Measurements from ENCODE around the gene TAC3.
"Not testable (repeated sequence)": the region's sequence is repeated elsewhere in the genome, so short reads cannot be mapped to it uniquely, and the experiment has no call there.

TAC3 gene

DNA sequence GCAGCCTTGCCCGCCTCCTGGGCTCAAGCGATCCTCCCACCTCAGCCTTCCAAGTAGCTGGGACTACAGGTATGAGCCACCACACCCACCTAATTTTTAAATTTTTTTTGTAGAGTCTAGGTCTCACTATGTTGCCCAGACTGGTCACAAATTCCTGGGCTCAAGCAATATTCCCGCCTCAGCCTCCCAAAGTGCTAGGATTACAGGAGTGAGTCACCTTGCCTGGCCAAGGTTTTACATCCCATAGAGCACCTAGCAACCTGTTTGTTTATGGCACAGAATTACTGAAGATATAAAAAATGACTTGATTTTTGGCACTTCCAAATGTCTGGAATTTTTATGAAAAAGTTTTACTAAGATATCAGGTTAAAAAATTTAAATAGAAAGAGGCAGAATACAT is 17.1 kb upstream of the TAC3 start:
- peak; percentile 12 for DNase-seq

DNA sequence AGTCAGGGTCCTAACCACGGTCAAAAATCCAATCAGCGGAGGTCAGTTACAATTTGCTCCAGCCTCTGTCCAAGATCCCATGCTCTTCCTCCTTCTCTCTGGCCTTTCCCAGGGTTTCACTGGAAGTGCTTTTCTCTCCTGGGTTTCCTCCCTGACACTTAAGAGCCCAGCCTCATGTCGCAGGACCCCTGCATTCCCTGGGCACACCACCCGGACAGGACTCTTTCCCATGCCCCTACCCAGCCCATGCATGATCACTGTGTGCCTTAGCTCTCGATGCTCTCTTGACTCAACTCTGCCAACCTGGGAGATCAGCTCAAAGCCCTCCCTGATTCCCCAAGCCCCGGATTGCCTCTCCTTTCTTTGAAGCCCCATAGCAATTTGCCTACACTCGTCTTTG is 15.5 kb upstream of the TAC3 start:
- no peak for DNase-seq

DNA sequence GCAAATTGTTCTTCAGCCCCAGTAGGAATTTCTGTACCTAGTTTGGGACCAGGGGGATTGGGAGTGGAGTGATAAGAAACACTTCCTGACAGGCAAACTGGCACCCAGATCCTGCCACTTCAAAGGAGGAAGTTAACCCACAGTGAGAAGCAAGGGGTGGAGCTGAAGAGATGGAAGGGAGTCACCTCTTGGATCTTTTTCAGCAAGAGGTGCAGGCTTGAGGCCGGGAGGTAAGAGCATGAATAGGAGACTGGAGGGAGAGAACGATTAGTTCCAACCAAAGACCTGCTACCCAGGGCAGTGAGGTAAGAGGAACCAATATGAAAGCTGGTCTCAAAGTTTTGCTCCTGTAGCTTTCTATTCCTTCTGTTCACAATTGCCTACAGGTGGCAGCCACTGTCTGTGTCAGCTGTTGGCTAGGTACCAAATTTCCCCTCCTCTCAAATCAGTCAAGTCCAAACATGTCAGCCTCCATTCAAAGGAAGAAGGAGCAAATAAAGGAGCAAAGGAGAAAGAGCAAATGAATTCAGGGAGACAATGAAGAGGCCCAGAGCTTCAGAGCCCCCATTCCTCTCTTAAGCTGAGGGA is 14.9 kb upstream of the TAC3 start:
- DNase-seq: peak; percentile 56

DNA sequence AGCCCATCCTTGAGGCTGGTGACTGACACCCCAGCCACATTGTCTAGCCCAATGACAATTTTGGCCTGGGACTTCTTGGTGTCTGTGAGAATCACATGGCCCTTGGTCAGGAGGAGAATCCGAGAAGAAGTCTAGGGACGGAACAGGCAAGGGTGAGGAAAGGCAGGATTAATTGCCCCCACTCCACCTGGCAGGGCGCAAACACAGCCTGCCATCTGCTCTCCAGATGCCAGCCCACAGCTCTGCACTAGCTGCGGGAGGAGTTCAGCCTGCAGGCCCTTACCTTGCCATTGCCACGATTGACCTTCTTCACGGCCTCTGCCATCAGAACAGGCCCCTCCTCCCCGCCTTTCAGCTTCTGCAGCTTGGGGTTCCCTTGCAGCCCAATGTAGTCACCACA is 13.1 kb upstream of the TAC3 start:
- no peak for DNase-seq

DNA sequence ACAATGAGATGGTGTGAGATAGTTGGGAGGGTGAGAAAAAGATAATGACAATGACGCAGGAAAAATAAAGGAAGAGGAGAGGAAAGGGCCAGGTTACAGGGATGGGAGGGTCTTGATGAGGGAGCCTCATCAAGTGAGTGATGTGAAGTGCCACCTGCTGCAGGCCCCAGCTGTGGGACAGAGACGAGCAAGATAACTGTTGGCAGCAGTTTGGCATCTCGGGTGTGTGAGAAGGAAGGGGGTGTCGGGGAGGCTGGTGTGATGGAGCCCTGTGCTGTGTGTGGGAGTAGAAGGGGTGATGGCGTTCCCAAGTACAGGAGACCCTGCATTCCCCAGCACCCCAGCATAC is 11.4 kb upstream of the TAC3 start:
- DNase-seq: no peak

DNA sequence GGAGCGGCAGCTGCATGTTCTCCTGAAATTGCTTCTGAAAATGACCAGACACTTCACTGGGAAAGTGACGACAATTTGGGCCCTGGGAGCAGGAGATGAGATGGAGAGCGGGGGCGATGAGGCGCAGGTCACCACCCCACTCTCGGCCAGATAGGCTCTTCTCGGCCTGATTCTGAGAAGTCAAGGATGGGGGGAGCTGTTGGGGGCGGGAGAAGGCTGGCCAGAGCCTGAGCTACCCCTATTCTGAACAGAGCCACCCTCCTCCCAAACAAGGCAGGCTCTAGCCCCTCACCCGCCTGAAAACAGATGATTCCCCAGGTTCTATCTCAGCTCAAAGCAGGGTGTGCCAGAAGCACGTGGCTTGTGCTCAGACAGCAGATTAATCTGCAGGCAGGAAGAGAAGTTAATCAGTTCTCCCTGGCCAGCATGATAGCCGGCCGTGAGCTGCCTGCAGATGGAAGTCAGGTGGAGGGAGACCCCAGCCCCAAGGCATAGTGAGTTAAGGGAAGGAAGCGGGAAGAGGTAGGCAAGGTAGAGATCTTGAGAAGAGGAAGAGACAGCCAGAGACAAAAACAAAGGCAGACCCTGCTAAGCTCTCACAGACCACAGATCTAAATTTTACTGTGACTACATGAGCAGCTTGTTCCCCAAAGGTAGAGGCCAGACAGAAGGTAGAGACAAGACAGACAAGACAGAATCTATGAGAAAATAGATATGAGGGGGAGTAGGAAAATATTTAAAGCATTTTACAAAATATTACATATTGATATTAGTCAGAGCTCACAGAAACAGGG is 10.9 kb upstream of the TAC3 start:
- no peak for DNase-seq

DNA sequence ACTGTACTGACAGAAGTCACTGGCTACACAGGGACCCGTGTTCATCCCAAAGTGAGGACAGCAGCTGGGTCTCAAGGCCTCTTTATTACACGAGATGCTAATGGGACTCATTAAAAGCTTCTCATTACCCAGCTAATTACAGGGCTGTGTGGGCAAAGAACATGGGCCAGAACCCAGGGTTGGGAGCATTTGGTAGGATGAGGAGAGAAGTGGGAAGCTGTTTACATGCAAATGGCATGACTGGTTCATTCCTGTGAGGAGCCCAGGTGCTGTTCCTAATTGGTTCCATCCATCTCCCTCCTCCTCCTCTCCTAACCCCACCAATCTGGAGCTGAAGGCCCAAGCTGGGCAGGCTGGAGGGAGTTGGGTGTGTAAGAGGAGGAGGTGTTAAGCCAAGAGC is 8.9 kb upstream of the TAC3 start:
- DNase-seq: no peak

DNA sequence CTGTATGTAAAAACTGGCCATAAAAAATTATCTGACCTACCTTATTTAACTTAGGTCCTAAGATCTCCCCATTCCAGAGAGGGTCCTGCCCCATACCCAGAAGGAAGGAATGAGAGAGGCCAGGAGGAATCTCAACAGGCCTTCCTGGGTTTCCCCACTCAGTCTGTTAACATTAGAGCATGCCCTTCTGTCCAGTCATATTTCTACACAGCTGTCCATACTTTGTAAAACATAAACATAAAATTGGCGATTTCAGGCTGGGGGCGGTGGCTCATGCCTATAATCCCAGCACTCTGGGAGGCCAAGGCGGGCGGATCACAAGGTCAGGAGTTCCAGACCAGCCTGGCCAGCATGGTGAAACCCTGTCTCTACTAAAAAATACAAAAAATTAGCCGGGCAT is 6.0 kb upstream of the TAC3 start:
- DNase-seq: not testable (repeated sequence)

DNA sequence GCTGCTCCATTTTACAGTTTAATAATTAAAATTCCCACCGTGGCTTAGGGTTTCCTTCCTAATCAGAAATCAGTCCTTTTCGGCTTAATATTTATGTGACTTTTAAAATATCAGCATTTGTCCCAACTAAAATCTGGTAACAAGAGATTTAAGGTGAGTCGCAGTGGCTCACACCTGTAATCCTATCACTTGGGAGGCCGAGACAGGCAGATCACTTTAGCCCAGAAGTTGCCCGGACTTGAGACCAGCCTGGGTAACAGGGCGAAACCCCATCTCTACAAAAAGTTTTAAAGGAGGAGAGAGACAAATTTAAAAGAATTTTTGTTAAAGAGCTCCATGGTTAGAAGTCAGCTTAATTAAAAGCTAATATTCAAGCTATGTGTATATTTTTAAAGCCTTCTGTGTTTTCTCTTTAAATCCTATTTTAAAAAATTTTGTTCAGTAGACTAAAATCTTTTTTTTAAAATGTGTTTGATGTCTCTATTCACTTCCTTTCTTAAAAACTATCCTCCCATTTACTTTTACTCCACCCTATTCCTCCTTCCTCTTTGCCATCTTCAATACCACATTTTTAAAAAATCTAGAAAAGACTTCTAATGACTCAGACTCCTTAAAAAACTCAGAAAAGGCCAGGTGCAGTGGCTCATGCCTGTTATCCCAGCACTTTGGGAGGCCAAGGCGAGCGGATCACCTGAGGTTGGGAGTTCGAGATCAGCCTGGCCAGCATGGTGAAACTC is 3.8 kb upstream of the TAC3 start:
- no peak for DNase-seq

DNA sequence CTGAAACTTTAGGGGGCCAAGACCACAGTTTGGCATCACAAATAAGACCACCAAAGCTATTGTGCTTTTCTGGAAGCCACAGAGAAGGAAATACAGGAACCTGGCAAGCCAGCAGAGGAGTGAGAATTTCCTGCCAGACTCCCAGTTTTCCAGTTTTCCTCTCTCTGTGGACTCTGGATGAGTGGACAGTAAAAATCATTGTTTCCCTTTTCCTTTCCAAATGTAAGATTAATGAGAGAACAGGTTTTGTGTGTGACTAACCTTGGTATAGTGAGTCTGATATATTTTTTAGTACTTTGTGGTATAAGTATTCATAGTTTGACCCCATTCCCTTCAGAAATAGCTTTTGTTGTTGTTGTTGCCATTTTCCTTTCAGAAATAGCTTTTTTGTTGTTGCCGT is 2.6 kb upstream of the TAC3 start:
- DNase-seq: no peak

DNA sequence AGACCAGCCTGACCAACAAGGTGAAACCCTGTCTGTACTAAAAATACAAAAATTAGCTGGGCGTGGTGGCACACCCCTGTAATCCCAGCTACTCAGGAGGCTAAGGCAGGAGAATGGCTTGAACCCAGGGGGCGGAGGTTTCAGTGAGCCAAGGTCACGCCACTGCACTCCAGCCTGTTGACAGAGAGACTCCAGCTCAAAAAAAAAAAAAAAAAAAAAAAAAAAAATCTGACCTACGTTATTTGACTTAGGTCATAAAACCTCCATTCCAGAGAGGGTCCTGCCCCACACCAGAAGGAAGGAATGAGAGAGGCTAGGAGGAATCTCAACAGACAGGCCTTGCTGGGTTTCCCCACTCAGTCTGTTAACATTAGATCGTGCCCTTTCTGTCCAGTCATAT is 2.0 kb upstream of the TAC3 start:
- not testable (repeated sequence) for DNase-seq

DNA sequence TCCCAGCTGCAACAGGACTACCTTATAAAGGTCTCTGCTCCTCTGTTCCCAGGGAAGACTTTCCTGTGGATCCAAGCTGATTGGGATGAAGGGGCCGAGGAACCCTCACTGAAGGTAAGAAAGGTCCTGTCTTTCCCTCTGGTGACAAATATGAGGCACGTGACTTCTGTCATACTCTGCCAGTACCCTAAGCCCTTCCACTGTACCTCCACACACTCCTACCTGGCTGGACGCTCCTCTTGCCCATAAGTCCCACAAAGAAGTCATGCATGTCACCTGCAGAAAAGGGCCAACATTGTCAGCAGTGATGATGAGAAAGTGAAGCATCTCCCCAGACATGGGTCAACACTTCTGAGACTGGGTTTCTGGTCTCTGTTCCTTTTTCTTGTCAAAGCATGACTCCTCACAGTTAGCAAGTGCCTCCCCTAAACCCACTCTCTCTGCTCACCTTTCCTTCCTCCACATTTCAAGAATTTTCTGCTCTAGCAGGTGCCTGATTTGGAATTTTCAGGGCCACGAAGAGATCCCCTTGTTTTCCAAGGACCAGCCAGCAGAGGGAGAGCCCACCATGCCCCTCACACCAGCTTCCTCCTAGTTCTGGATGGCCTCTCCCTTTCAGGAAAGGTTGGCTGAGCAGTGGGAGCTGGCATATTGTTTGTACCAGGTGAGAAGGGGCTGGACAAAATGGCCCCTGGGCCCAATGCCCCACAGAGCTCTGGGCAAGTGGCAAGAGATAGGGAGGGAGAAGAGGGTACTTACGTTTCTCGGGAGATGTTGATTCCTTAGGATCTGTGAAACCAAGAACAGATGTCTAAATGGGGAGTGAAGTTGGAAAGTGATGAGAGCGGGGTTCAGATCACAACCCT is 3.5 kb downstream of the TAC3 start:
- DNase-seq: no peak

DNA sequence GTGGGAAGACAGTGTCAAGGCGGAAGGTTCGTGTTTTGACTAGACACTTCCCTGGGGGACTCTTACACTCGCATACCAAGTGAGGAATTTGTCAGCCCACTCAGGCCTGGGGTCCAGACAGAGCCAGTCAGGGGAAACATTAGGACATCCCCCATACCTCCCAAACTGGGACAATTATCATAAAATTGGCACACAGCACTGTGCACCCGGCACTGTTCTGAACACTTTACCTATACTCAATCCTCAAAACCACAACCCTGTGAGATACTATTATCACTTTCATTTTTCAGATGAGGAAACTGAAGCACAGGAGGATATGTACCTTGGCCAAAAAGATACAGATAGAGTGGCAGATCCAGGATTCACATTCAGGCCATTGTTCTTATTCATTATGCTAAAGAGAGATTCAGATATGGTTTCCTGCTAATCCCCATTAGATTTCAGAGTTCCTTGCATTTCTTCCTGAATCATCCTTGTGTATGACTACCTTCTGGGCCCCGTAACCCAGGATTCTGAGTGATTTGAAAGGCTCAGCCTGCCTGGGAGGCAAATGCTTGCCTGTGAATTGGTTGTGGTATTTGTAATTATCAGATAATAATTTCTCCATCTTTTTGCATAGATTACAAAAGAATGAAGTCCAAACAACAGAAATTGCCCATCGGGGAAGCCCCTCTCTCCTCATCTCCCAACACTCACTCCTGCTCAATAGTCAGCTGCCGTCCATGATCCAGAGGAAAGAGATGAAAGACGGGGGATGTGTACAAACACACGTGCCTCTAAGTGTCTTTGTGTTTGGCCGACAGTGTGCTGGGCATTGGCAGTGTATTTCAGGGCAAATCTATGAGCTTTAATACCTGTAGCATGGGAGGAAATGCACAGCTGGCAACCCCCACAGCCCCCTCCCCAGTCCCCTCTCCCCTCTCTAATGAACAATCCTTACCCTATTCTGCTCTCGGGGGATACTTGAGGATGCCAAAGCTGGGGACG is 4.6 kb downstream of the TAC3 start:
- DNase-seq: no peak

DNA sequence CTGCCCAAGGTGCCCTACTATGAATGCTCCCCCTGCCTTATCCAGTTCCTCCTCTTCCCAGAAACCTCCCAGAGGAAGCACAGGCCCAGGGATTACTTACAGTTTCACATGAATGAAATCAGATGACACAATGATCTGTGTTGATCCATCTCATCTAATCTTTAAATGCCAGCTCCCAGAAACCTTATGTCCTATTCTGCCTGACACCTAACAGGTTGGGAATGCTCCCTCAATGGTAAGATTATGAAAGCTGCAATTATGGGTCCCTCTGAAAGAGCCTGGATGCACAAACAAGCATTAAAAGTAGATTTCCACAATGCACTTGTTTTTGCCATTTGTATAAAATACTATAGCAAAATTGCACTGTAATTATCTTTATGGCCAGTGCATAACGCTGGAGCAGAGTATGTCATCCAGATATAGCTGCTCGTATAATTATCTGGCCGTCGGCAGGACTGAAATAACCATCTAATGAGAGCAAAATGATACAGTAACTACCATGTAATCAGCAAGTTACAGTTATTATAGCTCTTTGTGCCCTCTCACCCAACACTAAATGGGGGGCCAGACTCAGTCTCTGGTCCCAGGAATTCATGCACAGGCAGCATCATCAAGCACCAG is 5.6 kb downstream of the TAC3 start:
- no peak for DNase-seq

DNA sequence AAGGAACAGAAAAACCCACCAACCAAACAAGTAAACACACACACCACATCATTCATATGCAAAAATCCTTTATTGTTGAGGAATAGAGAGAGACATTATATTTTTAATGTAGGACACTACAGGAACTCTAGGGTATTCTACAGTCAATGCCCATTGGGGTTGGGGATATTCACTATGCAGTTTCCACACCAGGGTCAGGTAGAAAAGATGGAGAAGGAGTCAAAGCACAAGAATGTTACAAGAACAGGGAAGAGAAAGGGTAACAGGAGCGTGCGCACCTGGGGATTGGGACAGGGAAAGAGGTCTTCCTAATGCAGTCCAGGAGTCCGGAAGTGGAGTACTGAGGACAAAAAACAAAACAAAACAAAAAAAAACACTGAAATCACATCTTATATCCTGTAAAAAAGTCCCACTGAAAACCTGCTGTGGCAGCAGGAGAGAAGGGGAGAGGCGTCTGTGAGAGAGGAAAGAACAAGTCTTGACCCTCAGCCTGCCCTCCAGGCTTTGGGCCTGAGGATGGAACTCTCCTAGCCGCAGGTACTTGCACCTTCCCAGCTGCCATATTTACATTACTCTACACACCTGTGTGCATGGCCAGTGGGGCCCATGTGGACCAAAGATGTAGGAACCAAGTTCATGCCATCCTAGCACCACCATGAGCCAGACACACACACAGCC is 6.2 kb downstream of the TAC3 start:
- no peak for DNase-seq

DNA sequence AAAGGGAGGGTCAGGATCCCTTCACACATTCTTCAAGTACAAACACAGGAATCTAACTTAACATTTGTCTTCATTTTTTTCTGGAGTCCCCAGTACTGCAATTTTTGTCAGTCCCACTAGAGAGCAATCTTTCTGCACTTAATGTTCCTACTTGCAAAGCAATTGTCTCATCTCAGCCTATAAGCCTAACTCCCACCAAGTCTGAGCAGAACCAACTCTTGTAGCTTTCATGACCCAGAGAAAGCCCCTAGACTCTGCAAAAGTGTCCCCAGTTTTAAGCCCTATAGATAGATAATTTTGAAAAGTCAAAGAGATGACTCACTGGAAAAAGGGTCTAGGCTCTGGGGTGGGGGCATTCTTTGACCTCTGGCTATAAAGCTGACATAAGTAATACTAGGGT is 8.2 kb downstream of the TAC3 start:
- DNase-seq: peak; percentile 40

DNA sequence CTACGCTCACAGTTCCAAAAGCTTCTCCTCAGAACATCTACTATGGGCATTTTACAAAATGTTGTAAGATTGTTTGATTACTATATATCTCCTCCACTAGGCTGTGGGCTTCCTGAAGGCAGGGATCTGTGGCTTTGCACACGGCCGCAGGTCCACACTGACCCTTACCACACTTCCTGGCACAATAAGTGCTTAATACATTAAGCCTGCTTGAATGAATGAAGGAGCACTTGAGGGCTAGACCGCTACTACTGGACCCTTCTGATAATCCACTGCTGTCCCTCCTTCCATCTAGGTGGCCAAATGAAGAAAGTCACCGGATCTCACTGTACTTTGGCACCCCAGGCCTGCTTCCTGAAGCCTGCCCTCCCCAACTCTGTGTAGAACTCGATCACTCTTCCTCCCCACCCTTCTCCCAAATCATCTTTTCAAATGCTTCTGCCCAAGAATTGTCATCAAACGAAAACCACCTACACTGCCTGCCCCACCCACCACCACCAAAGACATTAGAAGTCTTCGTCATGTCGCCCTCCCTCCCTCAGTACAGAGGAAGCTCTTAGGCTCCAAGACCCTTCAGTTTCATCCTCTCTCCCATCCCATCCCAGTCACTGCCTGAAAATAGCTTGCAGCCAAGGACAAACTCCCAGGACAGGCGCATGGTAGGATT is 9.4 kb downstream of the TAC3 start:
- DNase-seq: no peak

DNA sequence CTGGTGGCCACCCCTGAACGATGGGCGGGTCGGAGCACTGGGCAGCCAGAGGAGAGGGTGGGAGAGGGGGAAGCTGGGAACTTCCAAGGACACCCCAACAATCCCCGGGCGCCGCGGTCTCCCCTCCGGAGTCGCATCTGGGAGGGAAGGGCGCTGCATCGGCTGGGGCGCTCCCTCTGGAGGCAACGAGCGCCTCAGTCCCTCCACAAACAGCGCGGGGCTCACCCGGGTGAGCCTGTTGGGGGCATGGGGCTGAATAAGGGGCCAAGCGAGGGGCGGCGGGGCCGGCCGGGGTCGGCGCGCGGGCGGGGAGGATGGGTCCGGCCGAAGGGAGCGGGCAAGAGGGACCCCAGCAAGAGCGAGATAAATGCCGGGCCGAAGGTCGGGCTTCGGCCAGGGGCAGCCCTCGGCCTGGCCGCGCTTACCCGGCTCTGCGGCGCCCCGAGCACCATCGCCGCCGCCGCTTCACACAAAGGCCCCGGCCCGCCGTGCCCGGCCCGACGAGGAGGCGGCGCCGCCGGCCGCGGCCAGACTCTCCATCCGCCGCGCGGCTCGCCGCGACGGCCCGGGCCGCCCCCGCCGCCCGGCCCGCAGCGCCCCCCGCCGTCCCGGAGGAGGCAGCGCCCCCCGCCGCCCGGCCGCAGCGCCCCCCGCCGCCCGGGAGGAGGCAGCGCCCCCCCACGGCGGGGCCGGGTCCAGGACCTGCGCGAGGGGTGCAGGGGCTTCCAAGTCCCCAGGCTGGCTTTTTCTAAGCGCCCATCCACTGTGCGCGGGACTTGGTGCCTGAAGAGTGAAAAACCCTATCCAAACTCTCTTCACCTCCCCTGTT is 10.1 kb downstream of the TAC3 start, which contains the start of gene ZBTB39:
ZBTB39 (minus strand) TSS at position 567 of the 829 bp plus-strand sequence. CDS start 1,629 bp downstream, outside the sequence.
- peak; percentile 43 for DNase-seq

DNA sequence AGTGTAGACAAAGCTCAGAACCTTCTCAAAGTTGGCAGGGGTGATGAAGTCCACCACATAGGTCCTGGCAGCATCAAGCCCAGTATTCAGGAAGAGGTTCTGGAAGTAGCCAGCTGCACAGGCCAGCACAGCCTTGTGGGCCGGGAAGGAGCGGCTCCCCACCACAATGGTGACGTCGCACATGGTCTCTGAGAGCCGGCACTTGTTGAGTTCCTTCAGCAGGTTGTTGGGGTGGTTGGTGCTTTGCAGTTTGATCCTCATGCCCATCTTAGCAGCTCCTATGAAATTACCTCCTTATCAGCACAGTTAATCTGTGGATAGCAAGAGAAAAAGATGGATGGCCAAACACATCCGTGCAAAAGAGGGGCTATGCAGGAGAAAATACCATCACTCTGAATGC is 11.7 kb downstream of the TAC3 start:
- DNase-seq: no peak

Measured in NCI-H226 (cell line).